ENCODE measurements around the gene DLG2.

Gene DLG2

DNA sequence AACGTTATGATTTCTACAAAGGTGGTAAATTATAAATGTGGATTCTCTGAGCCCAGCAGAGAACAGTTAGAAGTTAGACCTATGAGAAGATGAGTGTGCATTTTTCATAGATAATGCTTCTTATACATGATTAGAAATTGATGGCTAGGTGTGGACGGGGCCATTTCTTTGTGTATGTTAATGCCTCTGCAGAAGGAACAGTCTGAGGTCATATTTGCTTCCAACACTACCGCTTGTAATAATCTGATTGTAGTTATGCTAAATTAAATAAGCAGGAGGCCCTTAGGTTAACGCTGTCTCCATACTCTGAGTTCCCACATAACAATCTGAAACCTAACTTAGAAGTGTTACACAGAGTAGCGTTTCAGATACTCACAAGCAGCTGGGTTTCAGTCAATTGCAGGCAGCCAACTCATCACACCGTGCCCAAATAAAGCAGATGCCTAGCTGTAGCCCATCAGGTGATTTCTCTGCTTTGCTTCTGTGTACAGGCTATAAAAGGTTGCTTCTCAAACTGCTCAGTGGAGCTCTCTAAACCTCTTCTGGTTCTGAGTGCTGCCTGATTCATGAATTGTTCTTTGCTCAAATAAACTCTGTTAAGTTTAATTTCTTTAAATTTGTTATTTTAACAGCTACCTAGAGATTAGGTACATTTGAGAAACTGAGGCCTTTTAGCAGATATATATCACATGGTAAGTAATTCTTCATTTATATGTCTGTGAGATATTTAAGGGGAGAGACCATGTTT, 1702.2 kb downstream of the DLG2 start:
- Histone ChIP-seq H3K27me3 (ENCODE audit: control insufficient read depth in 1 of 2, insufficient read depth in 1 of 2, low read length in 2 of 2) (no peaks in the 10 kb centered on the region), H3K4me2 (ENCODE audit: low read length, poor library complexity, severe bottlenecking) (no peak overlapping the region), H4K8ac (ENCODE audit: low read length) (no peak overlapping the region), H3K18ac (ENCODE audit: low read depth in 1 of 2, low read length in 2 of 2) (no peak overlapping the region), H3K79me1 (replicated peaks; ENCODE audit: low read length, poor library complexity, severe bottlenecking) (no peaks in the 10 kb centered on the region), H2BK5ac (ENCODE audit: low read depth, low read length, poor library complexity, severe bottlenecking) (no peak overlapping the region), H2BK120ac (ENCODE audit: low read depth, low read length) (no peak overlapping the region), H2AK5ac (ENCODE audit: low read length, severe bottlenecking) (no peak overlapping the region), H3K4me3 (ENCODE audit: insufficient read depth in 1 of 2, low read depth in 1 of 2, low read length in 2 of 2) (no peak overlapping the region), H3K4me1 (ENCODE audit: control insufficient read depth, insufficient read depth, low read depth, low read length) (no peaks in the 10 kb centered on the region), H3K4ac (ENCODE audit: low read depth in 1 of 2, low read length in 2 of 2) (no peak overlapping the region), H3K36me3 (ENCODE audit: control insufficient read depth in 1 of 2, insufficient read depth in 2 of 2, low read depth in 1 of 2, low read length in 2 of 2) (no peaks in the 10 kb centered on the region), H3K23ac (ENCODE audit: low read length in 2 of 2) (no peak overlapping the region), H3K14ac (ENCODE audit: low read length in 2 of 2) (no peak overlapping the region), H2AFZ (ENCODE audit: low read depth, low read length) (no peak overlapping the region), H3K9me3 (ENCODE audit: control insufficient read depth, low read length) (no peaks in the 10 kb centered on the region), H2BK15ac (ENCODE audit: low read depth, poor library complexity, severe bottlenecking) (no peak overlapping the region), H3K27ac (ENCODE audit: low read length, poor library complexity, severe bottlenecking) (no peak overlapping the region), H4K91ac (ENCODE audit: low read length) (no peak overlapping the region), H2BK12ac (ENCODE audit: low read length in 2 of 2) (no peak overlapping the region), H3K9ac (ENCODE audit: low read length) (no peak overlapping the region)
- WGBS: 92% methylated on average over 6 of the region's 6 CpGs
- no peak for DNase-seq

DNA sequence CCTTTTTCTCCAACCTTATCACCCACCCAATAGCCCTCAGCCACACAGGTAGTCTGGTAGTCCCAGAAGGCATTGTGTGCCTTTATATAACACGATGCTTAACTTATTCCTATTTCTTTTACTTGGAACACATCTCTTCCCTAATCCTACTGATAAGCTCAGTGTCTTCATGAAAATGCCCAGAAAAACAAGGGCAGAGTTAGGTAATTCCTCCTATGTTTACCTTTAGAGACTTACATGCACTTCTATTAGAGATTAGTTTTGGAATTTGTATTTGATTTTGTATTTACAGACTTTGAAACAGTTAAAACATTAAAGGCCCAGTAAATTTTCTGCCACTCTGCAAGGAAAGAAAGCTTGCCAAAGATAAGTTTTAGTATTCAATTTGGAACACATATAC, 1703.2 kb downstream of the DLG2 start:
- Histone ChIP-seq H2BK5ac (ENCODE audit: low read depth, low read length, poor library complexity, severe bottlenecking) (no peak overlapping the region), H2AK5ac (ENCODE audit: low read length, severe bottlenecking) (no peak overlapping the region), H3K4me1 (ENCODE audit: control insufficient read depth, insufficient read depth, low read depth, low read length) (no peaks in the 10 kb centered on the region), H3K23ac (ENCODE audit: low read length in 2 of 2) (no peak overlapping the region), H2BK12ac (ENCODE audit: low read length in 2 of 2) (no peak overlapping the region), H2AFZ (ENCODE audit: low read depth, low read length) (no peak overlapping the region), H3K4me2 (ENCODE audit: low read length, poor library complexity, severe bottlenecking) (no peak overlapping the region), H3K14ac (ENCODE audit: low read length in 2 of 2) (no peak overlapping the region), H2BK15ac (ENCODE audit: low read depth, poor library complexity, severe bottlenecking) (no peak overlapping the region), H3K4me3 (ENCODE audit: insufficient read depth in 1 of 2, low read depth in 1 of 2, low read length in 2 of 2) (no peak overlapping the region), H2BK120ac (ENCODE audit: low read depth, low read length) (no peak overlapping the region), H3K27ac (ENCODE audit: low read length, poor library complexity, severe bottlenecking) (no peak overlapping the region), H3K36me3 (ENCODE audit: control insufficient read depth in 1 of 2, insufficient read depth in 2 of 2, low read depth in 1 of 2, low read length in 2 of 2) (no peaks in the 10 kb centered on the region), H4K91ac (ENCODE audit: low read length) (no peak overlapping the region), H3K4ac (ENCODE audit: low read depth in 1 of 2, low read length in 2 of 2) (no peak overlapping the region), H3K9ac (ENCODE audit: low read length) (no peak overlapping the region), H3K9me3 (ENCODE audit: control insufficient read depth, low read length) (no peaks in the 10 kb centered on the region), H4K8ac (ENCODE audit: low read length) (no peak overlapping the region), H3K27me3 (ENCODE audit: control insufficient read depth in 1 of 2, insufficient read depth in 1 of 2, low read length in 2 of 2) (no peaks in the 10 kb centered on the region), H3K79me1 (replicated peaks; ENCODE audit: low read length, poor library complexity, severe bottlenecking) (no peaks in the 10 kb centered on the region), H3K18ac (ENCODE audit: low read depth in 1 of 2, low read length in 2 of 2) (no peak overlapping the region)
- 85% methylated on average over 1 of the region's 1 CpG for WGBS
- DNase-seq: no peak

GRCh38 chr11:83922953-83923352, 1704.2 kb downstream of the DLG2 start:
- no peak overlapping the region for H2AFZ ChIP-seq (ENCODE audit: low read depth, low read length)
- 83% methylated on average over 1 of the region's 1 CpG for WGBS

DNA sequence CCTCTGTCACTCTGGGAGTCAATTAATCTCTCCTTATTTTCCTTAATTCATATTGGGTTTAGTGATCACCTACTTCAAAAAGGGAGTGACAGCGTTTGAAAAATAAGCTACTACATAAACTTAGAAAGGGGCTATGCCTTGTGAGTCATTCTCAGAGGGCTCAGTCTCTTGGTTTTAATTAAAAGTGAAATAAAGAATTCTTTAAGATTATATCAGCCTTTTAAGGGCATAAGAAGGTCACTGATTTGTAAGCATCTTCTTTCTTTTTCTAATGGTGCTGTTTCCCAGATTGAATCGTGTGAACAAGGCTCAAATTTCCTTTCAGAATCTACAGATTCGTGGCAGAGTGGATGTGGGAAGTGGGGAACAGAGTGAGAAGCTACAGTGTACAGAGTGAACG, 1704.8 kb downstream of the DLG2 start:
- H2AFZ ChIP-seq (ENCODE audit: low read depth, low read length): no peak overlapping the region
- no peaks in the 10 kb centered on the region for H3K9me3 ChIP-seq (ENCODE audit: control insufficient read depth, low read length)
- H3K27me3 ChIP-seq (ENCODE audit: control insufficient read depth in 1 of 2, insufficient read depth in 1 of 2, low read length in 2 of 2): no peaks in the 10 kb centered on the region
- H3K4me1 ChIP-seq (ENCODE audit: control insufficient read depth, insufficient read depth, low read depth, low read length): no peaks in the 10 kb centered on the region
- no peak overlapping the region for H3K23ac ChIP-seq (ENCODE audit: low read length in 2 of 2)
- no peak overlapping the region for H3K4me2 ChIP-seq (ENCODE audit: low read length, poor library complexity, severe bottlenecking)
- H2AK5ac ChIP-seq (ENCODE audit: low read length, severe bottlenecking): no peak overlapping the region
- H3K18ac ChIP-seq (ENCODE audit: low read depth in 1 of 2, low read length in 2 of 2): no peak overlapping the region
- no peak overlapping the region for H4K8ac ChIP-seq (ENCODE audit: low read length)
- H3K14ac ChIP-seq (ENCODE audit: low read length in 2 of 2): no peak overlapping the region
- no peak overlapping the region for H2BK15ac ChIP-seq (ENCODE audit: low read depth, poor library complexity, severe bottlenecking)
- no peak overlapping the region for H2BK12ac ChIP-seq (ENCODE audit: low read length in 2 of 2)
- no peak overlapping the region for H3K4me3 ChIP-seq (ENCODE audit: insufficient read depth in 1 of 2, low read depth in 1 of 2, low read length in 2 of 2)
- no peak overlapping the region for H3K27ac ChIP-seq (ENCODE audit: low read length, poor library complexity, severe bottlenecking)
- H2BK120ac ChIP-seq (ENCODE audit: low read depth, low read length): no peak overlapping the region
- H4K91ac ChIP-seq (ENCODE audit: low read length): no peak overlapping the region
- H2BK5ac ChIP-seq (ENCODE audit: low read depth, low read length, poor library complexity, severe bottlenecking): no peak overlapping the region
- WGBS: 69% methylated on average over 2 of the region's 4 CpGs
- no peak for DNase-seq
- no peak overlapping the region for H3K4ac ChIP-seq (ENCODE audit: low read depth in 1 of 2, low read length in 2 of 2)
- no peaks in the 10 kb centered on the region for H3K36me3 ChIP-seq (ENCODE audit: control insufficient read depth in 1 of 2, insufficient read depth in 2 of 2, low read depth in 1 of 2, low read length in 2 of 2)
- H3K79me1 ChIP-seq (replicated peaks; ENCODE audit: low read length, poor library complexity, severe bottlenecking): no peaks in the 10 kb centered on the region
- no peak overlapping the region for H3K9ac ChIP-seq (ENCODE audit: low read length)

More at GRCh38 chr11:83922953-83923352, 1704.2 kb downstream of the DLG2 start:
- no peak overlapping the region for H3K14ac ChIP-seq (ENCODE audit: low read length in 2 of 2)
- H4K91ac ChIP-seq (ENCODE audit: low read length): no peak overlapping the region
- H4K8ac ChIP-seq (ENCODE audit: low read length): no peak overlapping the region
- H3K9ac ChIP-seq (ENCODE audit: low read length): no peak overlapping the region
- H3K18ac ChIP-seq (ENCODE audit: low read depth in 1 of 2, low read length in 2 of 2): no peak overlapping the region
- no peak overlapping the region for H2BK15ac ChIP-seq (ENCODE audit: low read depth, poor library complexity, severe bottlenecking)
- no peak overlapping the region for H3K23ac ChIP-seq (ENCODE audit: low read length in 2 of 2)
- H3K4me3 ChIP-seq (ENCODE audit: insufficient read depth in 1 of 2, low read depth in 1 of 2, low read length in 2 of 2): no peak overlapping the region
- H3K27me3 ChIP-seq (ENCODE audit: control insufficient read depth in 1 of 2, insufficient read depth in 1 of 2, low read length in 2 of 2): no peaks in the 10 kb centered on the region
- no peaks in the 10 kb centered on the region for H3K4me1 ChIP-seq (ENCODE audit: control insufficient read depth, insufficient read depth, low read depth, low read length)
- no peaks in the 10 kb centered on the region for H3K36me3 ChIP-seq (ENCODE audit: control insufficient read depth in 1 of 2, insufficient read depth in 2 of 2, low read depth in 1 of 2, low read length in 2 of 2)
- no peak for DNase-seq
- no peak overlapping the region for H3K27ac ChIP-seq (ENCODE audit: low read length, poor library complexity, severe bottlenecking)
- no peak overlapping the region for H2BK12ac ChIP-seq (ENCODE audit: low read length in 2 of 2)
- no peaks in the 10 kb centered on the region for H3K79me1 ChIP-seq (replicated peaks; ENCODE audit: low read length, poor library complexity, severe bottlenecking)
- no peaks in the 10 kb centered on the region for H3K9me3 ChIP-seq (ENCODE audit: control insufficient read depth, low read length)
- H3K4ac ChIP-seq (ENCODE audit: low read depth in 1 of 2, low read length in 2 of 2): no peak overlapping the region
- H2AK5ac ChIP-seq (ENCODE audit: low read length, severe bottlenecking): no peak overlapping the region
- no peak overlapping the region for H2BK120ac ChIP-seq (ENCODE audit: low read depth, low read length)
- H3K4me2 ChIP-seq (ENCODE audit: low read length, poor library complexity, severe bottlenecking): no peak overlapping the region
- no peak overlapping the region for H2BK5ac ChIP-seq (ENCODE audit: low read depth, low read length, poor library complexity, severe bottlenecking)

All from mesenchymal stem cell (in vitro differentiated cells and primary cell).